Iris pigment epithelial cell (primary cell): Measurements from ENCODE around the gene CFAP126.
A peak's percentile ranks its signal among the peaks of the same experiment; 100 is the strongest.
"Not testable (repeated sequence)": the region's sequence is repeated elsewhere in the genome, so short reads cannot be mapped to it uniquely, and the experiment has no call there.

Experiments used
- DNase-seq: peaks from one replicate; pipeline ENCODE4 v3.0.0-alpha.2; 2011; ENCODE audit warnings: low read depth

CFAP126 gene, protein sequence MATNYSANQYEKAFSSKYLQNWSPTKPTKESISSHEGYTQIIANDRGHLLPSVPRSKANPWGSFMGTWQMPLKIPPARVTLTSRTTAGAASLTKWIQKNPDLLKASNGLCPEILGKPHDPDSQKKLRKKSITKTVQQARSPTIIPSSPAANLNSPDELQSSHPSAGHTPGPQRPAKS

DNA sequence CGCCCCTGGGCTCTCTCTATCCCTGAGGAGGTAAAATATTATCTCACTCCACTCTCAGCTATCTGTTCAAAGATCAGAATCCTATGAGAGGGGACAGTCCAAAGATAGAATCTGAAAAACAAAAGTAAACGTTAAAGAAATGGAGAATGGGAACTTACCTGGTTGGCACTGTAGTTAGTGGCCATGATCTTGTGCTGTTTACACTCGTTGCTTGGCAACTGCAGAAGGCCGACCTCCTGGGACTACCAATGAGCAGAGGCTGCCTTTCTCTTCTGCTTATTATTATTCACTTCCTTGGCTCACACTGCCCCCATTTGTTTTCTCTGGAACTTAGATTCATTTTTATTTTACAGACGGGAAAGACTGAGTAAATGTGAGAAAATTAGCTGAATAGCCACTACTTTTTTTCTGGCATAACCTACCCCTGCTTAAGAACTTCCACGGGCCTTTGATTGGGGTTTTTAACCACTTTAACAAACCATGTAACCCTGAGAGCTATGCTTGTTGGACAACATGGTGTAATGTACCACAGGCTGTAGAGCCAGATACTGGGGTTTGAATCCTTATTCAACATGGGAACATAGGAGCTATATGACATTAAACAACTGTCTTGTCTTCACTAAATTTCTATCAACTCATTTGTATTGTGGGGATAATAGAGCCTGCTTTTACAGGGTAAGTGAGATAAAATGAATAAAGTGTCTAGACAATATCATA is at the start of gene CFAP126:
Gene CFAP126 (minus strand): TSS at position 193 of the 717 bp plus-strand sequence. CDS start 8 bp downstream, at position 185.
- DNase-seq: peak; percentile 89

DNA sequence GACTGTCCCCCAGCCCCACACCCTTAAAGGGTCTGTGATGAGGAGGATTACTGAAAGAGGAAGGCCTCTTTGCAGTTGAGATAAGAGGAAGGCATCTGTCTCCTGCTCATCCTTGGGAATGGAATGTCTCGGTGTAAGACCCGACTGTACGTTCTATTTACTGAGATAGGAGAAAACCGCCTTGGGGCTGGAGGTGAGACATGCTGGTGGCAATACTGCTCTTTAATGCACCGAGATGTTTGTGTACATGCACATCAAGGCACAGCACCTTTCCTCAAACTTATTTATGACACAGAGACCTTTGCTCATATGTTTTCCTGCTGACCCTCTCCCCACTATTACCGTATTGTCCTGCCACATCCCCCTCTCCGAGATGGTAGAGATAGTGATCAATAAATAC is 45.4 kb upstream of the CFAP126 start:
- DNase-seq: not testable (repeated sequence)

DNA sequence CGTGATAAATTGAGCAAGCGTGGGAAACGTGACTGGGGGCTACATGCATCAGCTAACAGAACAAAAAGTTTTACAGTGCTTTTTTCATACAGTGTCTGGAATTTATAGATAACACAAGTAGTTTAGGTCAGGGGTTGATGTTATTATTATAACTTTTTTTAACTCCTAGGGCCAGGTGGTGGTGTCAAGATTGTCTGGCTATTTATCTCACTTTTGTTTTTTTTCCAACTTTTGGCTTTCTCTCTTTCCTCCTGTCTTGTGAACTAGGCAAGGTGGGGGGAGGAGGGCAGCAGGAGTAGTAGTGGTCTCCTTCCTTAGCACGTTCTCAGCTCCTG is 42.9 kb upstream of the CFAP126 start:
- DNase-seq: not testable (repeated sequence)

DNA sequence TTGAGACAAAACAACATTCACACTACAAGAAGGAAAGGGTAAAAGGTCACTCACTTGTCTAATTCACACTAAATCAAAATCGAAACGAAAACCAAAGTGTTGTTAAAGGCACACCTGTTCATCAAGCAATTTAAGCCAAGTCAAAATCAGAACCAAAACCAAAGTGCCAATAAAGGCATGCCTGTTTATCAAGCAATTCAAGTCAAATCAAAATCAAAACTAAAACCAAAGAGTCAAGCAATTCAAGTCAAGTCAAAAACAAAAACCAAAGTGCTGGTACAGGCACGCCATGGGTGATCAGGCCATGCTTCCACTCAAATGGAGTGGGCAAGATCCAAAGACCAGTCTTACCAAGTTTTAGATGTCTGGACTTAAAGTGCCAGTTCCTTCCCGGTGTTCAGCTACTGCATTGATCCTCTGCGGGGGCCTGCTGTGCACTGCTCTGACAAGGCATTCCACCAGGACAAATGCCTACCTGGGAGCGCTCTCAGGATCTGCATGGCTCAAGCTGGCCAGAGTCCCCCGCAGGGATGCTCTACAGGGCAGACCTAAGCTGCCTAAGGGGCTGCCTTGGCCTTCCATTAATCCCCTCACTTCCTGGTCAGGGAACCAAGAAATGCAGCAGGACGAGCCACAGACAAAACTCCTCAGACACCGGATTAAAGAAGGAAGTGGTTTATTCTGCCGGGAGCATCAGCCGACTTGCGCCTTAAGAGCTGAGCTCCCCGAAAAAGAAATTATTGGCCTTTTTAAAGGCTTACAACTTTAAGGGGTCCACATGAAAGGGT is 42.4 kb upstream of the CFAP126 start:
- not testable (repeated sequence) for DNase-seq

DNA sequence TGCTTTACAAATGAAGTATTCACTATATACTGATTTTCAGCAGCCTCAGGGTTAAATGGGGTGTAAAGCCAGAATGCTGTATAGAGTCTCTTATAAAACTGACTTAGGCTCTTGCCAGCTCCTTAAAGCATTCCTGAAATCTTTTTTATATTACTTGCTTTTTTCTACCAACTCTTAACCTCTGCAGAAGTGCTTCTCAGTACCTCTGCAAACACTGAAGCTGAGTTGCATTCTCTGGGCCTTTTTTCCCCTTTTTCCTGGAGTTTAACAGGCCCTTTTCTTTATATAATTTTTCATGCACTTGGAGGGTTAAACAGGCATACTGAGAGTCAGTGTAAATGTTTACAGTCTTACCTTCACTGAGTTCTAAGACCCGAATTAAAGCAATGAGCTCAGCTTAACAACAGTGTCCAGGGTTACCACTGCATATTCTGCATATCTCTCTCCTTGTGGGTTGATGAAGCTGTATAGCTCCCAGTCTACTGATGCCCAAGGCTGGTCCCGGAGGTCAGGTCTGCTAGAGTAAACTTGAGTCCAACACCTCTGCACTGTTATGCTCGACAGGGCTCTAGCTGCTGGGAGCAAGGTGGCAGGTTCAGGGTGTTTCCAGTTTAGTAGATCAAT is 40.9 kb upstream of the CFAP126 start:
- DNase-seq: no peak

DNA sequence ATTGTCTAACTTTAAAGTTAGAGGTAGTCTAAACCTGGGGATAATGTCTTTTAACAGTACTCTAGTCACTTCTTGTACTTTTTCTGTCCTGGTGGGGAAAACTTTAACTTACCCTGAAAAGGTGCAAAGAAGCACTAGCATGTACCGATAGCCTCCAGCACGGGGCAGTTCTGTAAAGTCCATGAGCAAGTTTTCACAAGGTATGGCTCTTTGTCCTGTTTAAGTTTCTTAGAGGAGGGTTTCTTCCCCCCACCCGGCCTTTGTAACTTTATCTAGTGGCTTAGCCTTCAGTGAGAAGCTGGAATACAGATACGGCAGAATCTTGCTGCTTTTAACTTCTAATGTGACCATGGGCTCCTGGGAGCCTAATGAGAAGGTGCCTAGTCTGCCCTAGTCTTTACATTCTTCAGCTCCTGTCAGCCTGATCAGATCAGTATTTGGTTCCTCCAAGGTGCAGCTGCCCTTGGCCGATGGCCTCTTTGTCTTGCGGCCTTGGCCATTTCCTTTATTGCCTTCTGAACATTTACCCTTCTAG is 39.8 kb upstream of the CFAP126 start:
- DNase-seq: no peak

DNA sequence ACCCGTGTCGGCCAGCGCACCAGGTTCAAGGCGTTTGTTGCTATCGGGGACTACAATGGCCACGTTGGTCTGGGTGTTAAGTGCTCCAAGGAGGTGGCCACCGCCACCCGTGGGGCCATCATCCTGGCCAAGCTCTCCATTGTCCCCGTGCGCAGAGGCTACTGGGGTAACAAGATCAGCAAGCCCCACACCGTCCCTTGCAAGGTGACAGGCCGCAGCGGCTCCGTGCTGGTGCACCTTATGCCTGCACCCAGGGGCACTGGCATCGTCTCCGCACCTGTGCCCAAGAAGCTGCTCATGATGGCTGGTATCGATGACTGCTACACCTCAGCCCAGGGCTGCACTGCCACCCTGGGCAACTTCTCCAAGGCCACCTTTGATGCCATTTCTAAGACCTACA is 38.9 kb upstream of the CFAP126 start:
- not testable (repeated sequence) for DNase-seq

DNA sequence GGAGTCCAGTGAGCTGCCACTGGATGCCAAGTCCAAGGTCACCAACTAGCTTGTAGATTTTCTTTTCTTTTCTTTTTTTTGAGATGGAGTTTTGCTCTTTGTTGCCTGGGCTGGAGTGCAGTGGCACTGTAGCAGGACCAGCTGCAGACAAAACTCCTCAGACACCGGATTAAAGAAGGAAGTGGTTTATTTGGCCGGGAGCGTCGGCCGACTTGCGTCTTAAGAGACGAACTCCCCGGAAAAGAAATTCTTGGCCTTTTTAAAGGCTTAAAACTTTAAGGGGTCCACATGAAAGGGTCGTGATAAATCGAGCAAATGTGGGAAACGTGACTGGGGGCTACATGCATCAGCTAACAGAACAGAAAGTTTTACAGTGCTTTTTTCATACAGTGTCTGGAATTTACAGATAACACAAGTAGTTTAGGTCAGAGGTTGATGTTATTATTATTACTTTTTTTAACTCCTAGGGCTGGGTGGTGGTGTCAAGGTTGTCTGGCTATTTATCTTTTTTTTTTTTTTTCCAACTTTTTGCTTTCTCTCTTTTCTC is 36.4 kb upstream of the CFAP126 start:
- DNase-seq: no peak

DNA sequence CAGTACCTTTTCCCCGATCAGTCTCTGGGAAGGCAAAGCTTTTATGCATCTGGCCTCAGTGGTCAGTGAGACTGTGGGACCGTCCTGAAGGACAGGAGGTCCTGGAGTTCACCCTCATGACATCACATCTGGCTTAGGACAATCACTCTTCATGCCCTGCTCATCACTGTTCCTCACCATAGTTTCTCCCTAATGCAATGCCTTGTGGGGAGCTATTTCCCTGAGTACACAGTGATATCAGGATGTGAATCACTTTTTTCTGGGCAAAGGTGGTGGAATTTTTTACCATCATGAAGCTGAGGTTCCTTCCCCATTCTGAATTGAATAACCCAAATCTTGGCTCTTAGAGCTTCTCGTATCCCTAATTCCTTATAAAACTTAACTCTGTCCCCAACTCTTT is 34.8 kb upstream of the CFAP126 start:
- no peak for DNase-seq

DNA sequence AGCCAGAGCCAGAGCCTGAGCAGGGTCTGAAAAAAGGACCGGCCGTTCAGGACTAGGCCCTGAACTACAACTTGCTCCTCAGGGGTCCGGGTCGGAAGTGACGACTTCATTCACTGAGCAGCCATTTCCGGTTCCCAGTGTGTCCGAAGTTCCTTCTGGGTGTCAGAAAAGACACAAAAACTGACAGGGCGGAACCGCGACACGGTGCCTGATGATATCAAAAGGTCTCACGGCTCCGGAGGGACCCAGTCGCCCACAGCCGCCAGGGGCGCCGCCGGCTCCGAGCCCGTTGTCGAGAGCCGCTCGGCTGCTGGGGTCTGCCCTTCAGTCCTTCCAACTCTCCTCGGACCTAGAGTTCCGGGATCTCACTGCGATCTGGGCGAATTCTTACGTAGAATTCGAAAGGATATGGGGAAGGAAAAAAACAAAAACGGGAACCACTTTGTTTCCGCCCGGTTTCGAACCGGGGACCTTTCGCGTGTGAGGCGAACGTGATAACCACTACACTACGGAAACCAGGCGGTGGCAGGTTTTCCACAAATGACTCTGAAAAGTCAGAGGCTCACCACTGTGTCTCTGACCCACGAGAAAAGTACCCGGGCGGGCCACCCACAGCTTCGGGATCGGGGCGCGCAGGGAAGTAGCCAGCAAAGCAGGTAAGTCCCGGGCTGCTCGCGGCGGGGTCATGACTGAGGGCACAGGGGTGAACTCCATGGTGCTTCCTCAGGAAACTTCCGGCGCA is 31.8 kb upstream of the CFAP126 start:
- peak; percentile 89 for DNase-seq

DNA sequence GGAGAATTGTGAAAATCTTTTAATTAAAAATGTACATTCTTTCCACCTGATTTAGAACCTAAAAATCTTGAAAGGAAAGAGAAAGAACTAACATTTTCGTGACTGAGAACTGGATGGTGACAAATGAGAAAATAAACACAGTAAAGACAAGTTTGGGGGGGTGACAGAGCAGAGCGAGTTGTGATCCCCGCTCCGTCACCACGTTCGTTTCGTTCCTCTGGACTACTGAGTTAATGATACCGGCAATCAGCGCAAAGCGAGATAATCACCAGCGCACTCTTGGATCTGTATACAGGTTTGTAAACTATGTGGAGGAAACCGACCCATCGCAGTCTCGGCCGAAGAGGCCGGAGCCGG is 31.2 kb upstream of the CFAP126 start:
- DNase-seq: no peak

DNA sequence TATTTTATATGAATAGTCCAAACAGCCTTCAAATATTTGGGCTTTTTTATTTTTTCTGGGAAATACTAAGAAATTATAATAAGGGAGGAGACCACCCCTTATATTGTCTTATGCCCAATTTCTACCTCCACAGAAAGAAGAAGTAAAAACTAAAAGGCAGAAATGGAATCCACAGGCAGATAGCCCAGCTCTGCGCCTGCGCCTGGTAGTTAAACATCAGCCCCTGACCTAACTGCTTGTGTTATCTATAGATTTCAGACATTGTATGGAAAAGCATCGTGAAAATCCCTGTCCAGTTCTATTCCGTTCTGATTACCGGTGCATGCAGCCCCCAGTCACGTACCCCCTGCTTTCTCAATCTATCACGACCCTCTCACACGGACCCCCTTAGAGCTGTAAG is 29.4 kb upstream of the CFAP126 start:
- not testable (repeated sequence) for DNase-seq

DNA sequence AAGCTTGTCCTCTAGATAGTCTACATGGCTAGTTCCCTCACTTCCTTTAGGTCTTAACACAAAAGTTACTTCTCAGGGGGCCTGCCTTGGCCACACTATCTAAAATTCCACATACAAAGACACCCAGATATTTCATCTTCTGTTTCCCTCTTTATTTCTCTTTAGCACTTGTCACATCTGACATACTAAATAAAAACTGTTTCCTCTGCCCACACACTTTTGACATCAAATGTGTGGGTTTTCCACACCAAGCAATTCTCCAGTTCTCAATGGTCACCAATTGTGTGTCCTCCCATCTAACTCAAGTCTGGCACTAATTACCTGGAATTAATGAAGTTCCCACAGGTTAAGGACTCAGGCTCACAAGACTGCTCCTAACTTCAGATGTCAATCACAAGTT is 25.5 kb upstream of the CFAP126 start:
- no peak for DNase-seq

DNA sequence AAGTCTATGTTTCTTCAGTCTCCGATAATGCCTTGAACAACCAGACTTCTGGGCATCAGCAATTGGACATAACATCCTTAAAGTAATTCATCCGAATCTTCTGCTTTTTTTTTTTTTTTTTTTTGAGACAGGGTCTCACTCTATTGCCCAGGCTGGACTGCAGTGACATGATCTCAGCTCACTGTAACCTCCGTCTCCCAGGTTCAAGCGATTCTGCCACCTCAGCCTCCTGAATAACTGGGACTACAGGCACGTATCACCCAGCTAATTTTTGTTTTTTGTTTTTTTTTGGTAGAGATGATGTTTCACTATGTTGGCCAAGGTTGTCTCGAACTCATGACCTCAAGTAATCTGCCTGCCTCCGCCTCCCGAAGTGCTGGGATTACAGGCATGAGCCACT is 23.9 kb upstream of the CFAP126 start:
- DNase-seq: no peak

DNA sequence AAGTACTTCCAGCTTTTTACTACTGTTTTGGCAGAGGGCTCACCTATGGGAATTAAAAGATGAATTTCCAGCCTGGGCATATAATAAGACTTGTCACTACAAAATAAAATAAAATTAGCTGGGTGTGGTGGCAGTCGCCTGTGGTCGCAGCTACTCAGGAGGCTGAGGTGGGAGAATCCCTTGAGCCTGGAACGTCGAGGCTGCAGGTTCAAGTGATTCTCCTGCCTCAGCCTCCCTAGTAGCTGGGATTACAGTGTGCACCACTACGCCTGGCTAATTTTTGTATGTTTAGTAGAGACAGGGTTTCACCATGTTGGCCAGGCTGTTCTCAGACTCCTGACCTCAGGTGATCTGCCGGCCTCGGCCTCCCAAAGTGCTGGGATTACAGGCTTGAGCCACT is 23.5 kb upstream of the CFAP126 start:
- DNase-seq: not testable (repeated sequence)

DNA sequence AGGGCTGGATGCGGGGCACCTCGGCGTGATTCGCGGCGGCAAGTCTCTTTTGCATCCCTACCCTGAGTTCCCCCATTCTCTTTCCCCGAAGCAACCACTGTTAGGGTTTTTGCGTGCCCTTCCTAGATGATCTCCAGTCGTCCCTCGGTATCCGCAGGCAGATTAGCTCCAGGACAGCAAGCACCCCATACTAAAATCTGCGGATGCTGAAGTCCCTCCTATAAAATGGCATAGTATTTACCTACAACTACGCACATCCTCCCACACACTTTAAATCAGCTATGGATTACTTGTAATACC is 22.8 kb upstream of the CFAP126 start:
- no peak for DNase-seq

DNA sequence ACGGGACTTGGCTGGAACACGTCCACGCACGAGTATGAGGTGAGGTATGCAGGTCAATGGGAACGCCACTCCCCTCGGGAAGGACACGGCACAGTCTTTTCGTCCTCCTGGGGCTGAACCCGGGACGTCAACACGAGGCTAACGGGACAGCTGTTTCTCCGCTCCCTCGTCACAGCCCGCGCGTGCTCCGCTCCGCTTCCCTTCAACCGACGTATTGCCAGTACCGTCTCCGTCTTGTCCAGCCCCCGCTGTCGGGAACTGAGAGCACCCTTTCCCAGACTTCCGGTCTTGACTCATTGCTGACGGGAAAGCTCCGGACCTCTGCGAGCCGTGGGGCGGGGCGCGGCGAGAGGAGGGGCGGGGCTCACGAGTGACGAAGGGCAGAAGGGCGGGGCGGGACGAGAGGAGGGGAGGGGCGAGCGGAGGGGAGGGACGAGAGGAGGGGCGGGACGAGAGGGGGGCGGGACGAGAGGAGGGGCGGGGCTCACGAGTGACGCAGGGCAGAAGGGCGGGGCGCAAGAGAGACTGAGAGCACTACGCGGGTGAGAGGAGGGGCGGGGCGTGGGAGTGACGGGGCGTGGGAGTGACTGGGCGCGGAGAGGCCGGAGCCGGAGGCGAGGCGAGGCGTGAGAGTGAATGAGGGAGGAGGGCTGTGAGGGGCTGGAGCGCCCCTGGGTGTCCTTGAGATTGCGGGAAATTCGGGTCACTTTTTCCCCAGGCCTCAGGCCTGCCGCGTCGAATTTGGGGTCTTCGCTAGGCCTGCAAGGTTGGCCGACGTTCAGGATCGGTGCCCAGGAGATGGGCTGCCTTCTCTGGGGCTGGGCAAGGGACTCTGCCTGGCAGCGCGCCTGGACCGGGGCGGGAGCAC is 22.2 kb upstream of the CFAP126 start:
- DNase-seq: peak; percentile 98

DNA sequence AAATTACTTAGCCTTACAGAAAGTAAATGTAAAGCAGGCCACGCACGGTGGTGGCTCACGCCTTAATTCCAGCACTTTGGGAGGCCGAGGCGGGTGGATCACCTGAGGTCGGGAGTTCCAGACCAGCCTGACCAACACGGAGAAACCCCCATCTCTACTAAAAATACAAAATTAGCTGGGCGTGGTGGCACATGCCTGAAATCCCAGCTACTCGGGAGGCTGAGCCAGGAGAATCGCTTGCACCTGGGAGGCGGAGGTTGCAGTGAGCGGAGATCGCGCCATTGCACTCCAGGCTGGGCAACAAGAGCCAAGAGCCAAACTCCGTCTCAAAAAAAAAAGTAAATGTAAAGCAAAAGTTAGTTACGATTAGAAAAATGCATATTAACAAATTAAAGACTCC is 21.5 kb upstream of the CFAP126 start:
- not testable (repeated sequence) for DNase-seq

DNA sequence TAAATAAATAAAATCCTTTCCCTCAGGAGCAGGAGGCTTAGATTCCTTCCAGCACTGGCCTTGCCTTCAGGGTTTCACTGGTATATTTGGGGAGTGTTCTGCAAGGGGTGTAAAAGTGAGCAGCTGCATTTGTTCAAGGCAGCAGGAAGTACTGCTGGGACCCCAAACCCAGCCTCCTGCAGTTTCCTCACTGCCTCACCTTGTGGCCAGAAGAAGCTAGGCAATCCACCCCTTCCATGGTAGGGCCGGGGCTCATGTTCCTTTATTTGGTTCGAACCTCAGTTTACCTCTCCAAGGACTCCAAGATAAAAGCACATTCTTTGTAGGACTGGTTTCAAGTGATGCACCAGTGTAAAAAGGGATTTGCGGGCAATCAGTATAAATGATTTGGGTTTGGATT is 21.0 kb upstream of the CFAP126 start:
- DNase-seq: no peak

DNA sequence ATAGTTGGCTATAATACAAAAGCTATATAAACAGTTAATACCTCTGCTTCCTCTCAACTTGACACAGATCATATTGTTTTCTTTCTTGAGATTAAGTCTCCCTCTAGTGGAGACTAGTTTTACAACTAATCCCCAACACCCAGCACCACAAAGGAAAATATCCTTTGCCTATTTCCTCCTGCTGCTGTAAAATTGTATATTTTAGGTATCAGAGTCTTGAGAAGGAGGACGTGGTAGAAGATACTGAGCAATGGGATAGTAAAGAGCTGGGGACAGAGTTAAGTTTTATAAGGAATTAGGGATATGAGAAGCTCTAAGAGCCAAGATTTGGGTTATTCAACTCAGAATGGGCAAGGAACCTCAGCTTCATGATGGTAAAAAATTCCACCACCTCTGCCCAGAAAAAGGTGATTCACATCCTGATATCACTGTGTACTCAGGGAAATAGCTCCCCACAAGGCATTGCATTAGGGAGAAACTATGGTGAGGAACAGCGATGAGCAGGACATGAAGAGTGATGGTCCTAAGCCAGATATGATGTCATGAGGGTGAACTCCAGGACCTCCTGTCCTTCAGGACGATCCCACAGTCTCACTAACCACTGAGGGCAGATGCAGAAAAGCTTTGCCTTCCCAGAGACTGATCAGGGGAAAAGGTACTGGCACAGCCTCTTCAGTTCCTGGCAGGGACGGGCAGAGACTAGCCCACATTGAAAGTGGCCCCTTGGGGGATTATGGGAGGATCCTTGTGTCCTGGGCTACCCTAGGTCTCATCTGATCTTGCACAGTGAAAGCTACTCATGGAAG is 14.7 kb upstream of the CFAP126 start:
- peak; percentile 83 for DNase-seq
